Right lobe of liver (tissue), 6 donors: ENCODE measurements around the gene CAPN14. TPM values are rescaled to one million over a fixed set of nuclear protein-coding genes. Genes with fewer than 3 reads are reported as not detected.

ENCODE experiments used
- ATAC-seq, 4 donors: fragments of 200-7000 bp; cut with Tn5 transposase; one replicate each; pipeline ENCODE4 v1.9.1; 2020; ENCODE audit warnings: mild to moderate bottlenecking in 4 of 4, moderate library complexity in 4 of 4
- DNase-seq, 3 donors: peaks; one replicate each; pipeline ENCODE4 v3.0.0-alpha.2; 2020
- H3K27ac ChIP-seq, 3 donors: fragments of 200-600 bp; one replicate each; pipeline ENCODE4 v1.8.0; 2022
- H3K27me3 ChIP-seq, 2 donors: fragments of 200-600 bp; one replicate each; pipeline ENCODE4 v1.8.0; 2022
- H3K36me3 ChIP-seq, 4 donors: fragments of 200-600 bp; sonication (generic) in 1 of 4; one replicate each; pipeline versions ENCODE4 v1.5.1 to v1.8.0; 2017 to 2022; ENCODE audit warnings: control low read depth in 1 of 4
- H3K4me1 ChIP-seq, 4 donors: fragments of 200-600 bp; sonication (generic) in 1 of 4; one replicate each; pipeline versions ENCODE4 v1.5.1 to v1.8.0; 2017 to 2022; ENCODE audit warnings: control low read depth in 1 of 4
- H3K4me3 ChIP-seq, 3 donors: fragments of 200-600 bp; one replicate each; pipeline ENCODE4 v1.8.0; 2022
- H3K9me3 ChIP-seq, 4 donors: fragments of 200-600 bp; sonication (generic) in 1 of 4; one replicate each; pipeline versions ENCODE4 v1.5.1 to v1.8.0; 2017 to 2022; ENCODE audit warnings: control low read depth in 1 of 4
- CTCF ChIP-seq, 4 donors: fragments of 200-600 bp in 3 of 4; fragments of 450-650 bp in 1 of 4; IDR thresholded peaks; one replicate each; pipeline versions ENCODE4 v1.5.1 to v1.8.0; 2016 to 2022; ENCODE audit warnings: antibody characterized with exemption in 4 of 4, mild to moderate bottlenecking in 2 of 4
- POLR2A ChIP-seq: fragments of 450-650 bp; IDR thresholded peaks from one replicate; pipeline ENCODE4 v1.6.1; 2017; ENCODE audit warnings: antibody characterized with exemption, mild to moderate bottlenecking
- WGBS: methylation state at CpG from one replicate; pipeline ENCODE4 v1.1.6; 2018; ENCODE audit warnings: low coverage, low lambda C conversion rate; ENCODE audit not compliant: insufficient coverage; ENCODE audit errors: missing lambda C conversion rate; 5-methylcytosine and 5-hydroxymethylcytosine counted together
- intact Hi-C, 2 donors: fragments of 100-400 bp; cut with DNase I; formaldehyde crosslinking; loops; one replicate each; pipeline versions ENCODE4 v1.11.2 to v1.14.1; 2022
- total RNA-seq, 6 experiments: library from RNA; depleted of rRNA in 2 of 6; stranded (reverse); fragments of >200 nt in 2 of 6; fragmentation: NEBNext Ultra II Directional in 3 of 6; extraction: Animal tissue kit (Norgen Biotek cat#: 25700) in 3 of 6; gene quantifications; one replicate each; pipeline versions ENCODE4 v1.1.0 to v1.2.4, GENCODE V29; 2016 to 2023
- donor health status: DM: no; HTN: yes; CAD: no.
- donor health status: DM: no; HTN: no; CAD: no.
- donor health status: DM: no; HTN: no; CAD: no.
- donor health status: DM: no; HTN: yes; CAD: no.
- donor health status: DM: no; HTN: yes; CAD: no.

CAPN14 gene
- total RNA-seq, 6 experiments from 2014 or later = 0.12 TPM; not detected in 5

DNA sequence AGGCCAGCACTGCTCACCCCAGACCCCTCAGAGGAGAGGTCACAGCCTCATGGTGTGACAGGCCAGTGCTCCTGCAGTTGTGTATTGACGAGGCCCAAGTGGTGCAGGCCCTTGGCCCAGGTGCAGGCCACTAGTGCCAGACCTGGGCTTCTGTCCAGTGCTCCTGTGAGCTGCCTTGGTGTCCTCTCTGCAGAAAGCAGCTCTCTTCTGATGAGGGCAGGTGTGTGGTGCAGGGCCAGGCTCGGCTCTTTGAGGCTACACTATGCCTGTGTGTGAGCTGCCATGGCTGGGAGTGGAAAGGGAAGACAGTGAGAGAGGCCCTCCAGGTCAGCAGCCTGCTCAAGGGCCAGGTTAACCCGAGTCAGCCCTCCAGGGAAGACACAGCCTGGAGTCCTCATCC lies 33.7 kb upstream of the CAPN14 start:
- Histone ChIP-seq H3K4me3 (no peak overlapping the region), H3K9me3 (no peaks in the 10 kb centered on the region), H3K36me3 (no peaks in the 10 kb centered on the region), H3K27me3 (no peaks in the 10 kb centered on the region), H3K27ac (no peak overlapping the region), H3K4me1 (no peaks in the 10 kb centered on the region)
- ATAC-seq (peak in 3 of 4 donors; percentile 13 to 57 (median 20)), DNase-seq (no peak)
- TF ChIP-seq CTCF (IDR thresholded peaks at IDR 0.05) (no peak), POLR2A (no peak)
- intact Hi-C loops = no loop called here
- WGBS = no CpG with 5 or more reads among the region's 3 CpGs

GRCh38 chr2:31249009-31249690 lies 31.8 kb upstream of the CAPN14 start:
- intact Hi-C loops = no loop called here
- no peak for ATAC-seq
- 90% methylated on average over 2 of the region's 15 CpGs for WGBS
- no peak for TF ChIP-seq CTCF (IDR thresholded peaks at IDR 0.05)
- TF ChIP-seq POLR2A = no peak
- no peaks in the 10 kb centered on the region for H3K4me1 ChIP-seq
- H3K27me3 ChIP-seq = no peaks in the 10 kb centered on the region
- H3K36me3 ChIP-seq = no peaks in the 10 kb centered on the region
- no peak overlapping the region for H3K4me3 ChIP-seq
- DNase-seq = no peak
- no peaks in the 10 kb centered on the region for H3K9me3 ChIP-seq
- no peak overlapping the region for H3K27ac ChIP-seq

DNA sequence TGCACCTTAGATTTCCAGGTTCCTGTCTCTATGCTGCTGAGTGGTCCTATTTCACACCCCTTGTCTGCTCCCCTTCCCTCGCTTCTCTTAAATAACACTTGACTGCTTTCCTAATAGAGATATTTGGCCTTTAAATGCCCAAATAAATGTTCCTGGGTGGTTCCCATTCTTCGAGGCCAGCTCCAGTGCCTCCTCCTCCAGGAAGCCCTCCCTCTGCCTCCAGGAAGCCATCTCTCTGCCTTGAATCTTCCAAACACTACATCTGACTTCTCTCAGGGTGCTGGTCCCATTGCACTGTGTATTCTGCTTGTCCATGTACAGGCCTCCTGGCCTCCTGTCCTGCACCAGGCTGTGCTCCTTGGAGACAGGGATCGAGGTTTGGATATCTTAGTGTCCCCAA lies 30.8 kb upstream of the CAPN14 start:
- ATAC-seq (no peak), DNase-seq (no peak)
- H3K4me3 ChIP-seq = no peak overlapping the region
- TF ChIP-seq POLR2A = no peak
- no peak for TF ChIP-seq CTCF (IDR thresholded peaks at IDR 0.05)
- intact Hi-C loops = no loop called here
- H3K4me1 ChIP-seq = no peaks in the 10 kb centered on the region
- no peak overlapping the region for H3K27ac ChIP-seq
- no peaks in the 10 kb centered on the region for H3K27me3 ChIP-seq
- WGBS = 74% methylated on average over 2 of the region's 3 CpGs
- no peaks in the 10 kb centered on the region for H3K36me3 ChIP-seq
- H3K9me3 ChIP-seq = no peaks in the 10 kb centered on the region

DNA sequence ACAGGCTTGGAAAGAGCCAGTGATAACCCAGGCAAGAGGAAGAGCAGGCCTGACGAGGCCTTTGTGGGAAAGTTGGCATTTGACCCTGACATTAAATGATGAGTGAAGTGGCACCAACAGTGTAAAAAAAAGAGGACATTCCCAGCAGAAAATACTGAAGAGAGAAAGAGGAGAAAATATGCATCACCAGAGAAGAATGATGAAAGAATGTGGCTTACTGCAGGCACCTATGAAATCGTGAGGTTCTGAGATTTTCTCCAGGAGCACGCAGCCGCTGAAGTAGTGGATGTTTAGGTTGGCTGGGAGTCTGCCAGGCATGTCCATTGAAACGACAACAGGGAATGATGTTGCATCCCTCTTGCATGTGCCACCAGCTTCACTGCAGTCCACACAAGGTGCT lies 30.4 kb upstream of the CAPN14 start:
- no peak overlapping the region for H3K4me3 ChIP-seq
- DNase-seq (no peak), ATAC-seq (no peak)
- intact Hi-C loops = no loop called here
- H3K4me1 ChIP-seq = no peaks in the 10 kb centered on the region
- no peaks in the 10 kb centered on the region for H3K27me3 ChIP-seq
- no peaks in the 10 kb centered on the region for H3K9me3 ChIP-seq
- 71% methylated on average over 1 of the region's 5 CpGs for WGBS
- TF ChIP-seq POLR2A (no peak), CTCF (IDR thresholded peaks at IDR 0.05) (no peak)
- H3K27ac ChIP-seq = no peak overlapping the region
- no peaks in the 10 kb centered on the region for H3K36me3 ChIP-seq
